GM19035 (cell line): Measurements from ENCODE around the gene STRN.
A peak's percentile ranks its signal among the peaks of the same experiment; 100 is the strongest.
"Not testable (repeated sequence)": the region's sequence is repeated elsewhere in the genome, so short reads cannot be mapped to it uniquely, and the experiment has no call there.

Experiments
- ATAC-seq: cut with Tn5 transposase; IDR thresholded peaks from one replicate; pipeline ENCODE4 v1.9.1; 2021; ENCODE audit not compliant: unreplicated experiment

STRN gene

GRCh38 chr2:36915627-36916026 is 50.7 kb downstream of the STRN start:
- ATAC-seq = no peak

DNA sequence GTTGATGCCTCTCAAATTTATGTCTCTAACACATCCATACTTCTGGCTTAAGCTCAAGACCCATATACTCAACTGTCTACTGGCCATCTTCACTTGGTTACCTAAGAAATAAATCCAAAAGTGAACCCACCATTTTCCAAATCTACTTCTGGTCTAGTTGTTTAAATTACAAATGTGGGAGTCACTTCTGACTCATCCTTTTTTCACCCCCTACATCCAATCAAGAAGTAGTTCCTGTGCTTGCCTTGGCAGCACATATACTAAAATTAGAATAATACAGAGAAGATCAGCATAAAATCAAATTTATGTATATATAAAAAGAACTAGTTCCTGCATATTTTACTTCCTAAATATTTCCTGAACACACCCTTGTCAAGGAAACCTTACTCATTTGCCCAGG is 53.6 kb downstream of the STRN start:
- ATAC-seq = no peak

DNA sequence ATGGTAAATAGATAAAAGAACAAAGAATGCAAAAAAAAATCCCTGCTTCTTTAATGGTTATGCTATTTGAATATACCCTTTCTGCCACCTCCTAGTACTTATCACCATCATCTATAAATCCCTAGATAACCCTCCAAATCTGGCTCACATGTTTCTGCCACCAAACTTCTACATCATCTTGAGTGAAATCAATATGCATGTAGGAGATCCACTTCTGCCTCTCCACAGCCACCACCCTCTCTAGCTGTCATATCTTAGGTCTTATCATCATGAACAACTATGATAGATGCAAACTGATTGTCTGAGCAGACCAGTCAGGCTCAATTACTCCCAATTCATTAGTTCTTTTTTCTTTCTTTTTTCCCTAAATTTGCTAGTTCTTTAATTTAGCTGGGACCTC is 55.3 kb downstream of the STRN start:
- no peak for ATAC-seq

DNA sequence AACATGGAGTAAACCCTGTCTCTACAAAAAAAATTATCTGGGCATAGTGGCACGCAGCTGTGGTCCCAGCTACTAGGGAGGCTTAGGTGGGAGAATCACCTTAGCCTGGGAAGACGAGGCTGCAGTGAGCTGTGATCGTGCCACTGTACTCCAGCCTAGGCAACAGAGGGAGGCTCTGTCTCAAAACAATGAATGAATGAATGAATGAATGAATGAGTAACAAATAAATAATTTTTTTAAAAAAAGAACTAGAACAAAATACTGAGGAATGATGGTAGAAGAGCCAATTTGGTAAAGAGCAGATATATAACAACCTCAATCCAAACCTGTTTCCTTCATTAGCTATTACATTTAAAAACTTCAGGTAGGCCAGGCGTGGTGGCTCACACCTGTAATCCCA is 60.1 kb downstream of the STRN start:
- no peak for ATAC-seq

DNA sequence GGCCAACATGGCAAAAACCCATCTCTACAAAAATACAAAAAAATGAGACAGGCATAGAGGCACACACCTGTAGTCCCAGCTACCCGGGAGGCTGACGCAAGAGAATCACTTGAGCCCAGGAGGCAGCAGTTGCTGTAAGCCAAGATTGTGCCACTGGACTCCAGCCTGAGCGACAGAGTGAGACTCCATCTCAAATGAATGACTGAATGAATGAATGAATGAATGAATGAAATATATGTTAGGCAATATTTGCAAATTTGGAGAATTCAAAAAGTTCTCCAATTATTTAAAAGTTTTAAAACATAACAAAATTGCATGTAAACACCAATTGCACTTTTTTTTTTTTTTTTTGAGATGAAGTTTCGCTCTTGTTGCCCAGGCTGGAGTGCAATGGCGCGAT is 61.7 kb downstream of the STRN start:
- no peak for ATAC-seq

DNA sequence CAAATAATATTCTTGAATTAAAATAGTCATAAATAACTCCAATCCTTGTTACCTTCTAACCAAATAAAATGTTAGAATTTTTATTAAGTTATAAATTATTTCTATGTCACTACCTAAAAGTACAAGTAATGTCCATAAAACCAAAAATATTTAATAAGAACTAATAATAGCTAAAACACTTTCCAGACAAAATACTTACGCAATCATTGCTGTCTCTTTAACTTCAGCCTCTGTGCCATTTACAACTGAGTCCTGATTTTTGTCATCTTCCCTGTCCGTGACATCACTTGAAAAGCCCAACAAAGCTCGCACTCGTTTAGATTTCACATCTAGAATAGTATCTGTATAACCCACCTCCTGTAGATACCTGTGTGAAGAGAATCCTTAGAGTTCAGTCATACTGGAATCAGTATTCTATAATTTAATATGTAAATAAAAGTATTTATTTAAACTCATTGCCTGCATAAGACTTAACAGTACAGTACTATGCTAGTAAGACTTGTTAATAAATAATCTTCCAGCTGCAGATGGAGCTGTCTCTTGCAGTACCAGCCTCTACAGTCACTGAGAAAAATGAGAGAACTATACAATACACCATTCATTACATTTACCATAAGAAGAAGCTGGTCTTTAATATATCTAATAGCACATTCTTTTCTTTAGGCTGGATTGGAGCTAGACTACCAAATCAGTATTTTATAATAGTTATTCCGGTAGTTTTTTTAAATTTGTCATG is 63.8 kb downstream of the STRN start:
- no peak for ATAC-seq

DNA sequence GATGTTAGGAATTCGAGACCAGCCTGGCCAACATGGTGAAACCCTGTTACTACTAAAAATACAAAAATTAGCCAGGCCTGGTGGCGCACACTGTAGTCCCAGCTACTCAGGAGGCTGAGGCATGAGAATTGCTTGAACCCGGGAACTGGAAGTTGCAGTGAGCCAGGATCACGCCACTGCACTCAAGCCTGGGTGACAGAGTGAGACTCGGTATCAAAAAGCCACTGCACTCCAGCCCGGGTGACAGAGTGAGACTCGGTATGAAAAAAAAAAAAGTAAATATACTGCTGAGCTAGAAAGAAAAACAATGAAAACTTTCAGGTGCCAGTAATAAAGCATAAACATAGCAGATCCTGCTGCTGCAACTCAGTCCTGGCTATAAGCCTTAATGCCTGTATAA is 73.5 kb downstream of the STRN start:
- no peak for ATAC-seq

- ATAC-seq = no peak
Observed at GRCh38 chr2:36889795-36890194, 76.5 kb downstream of the STRN start.

GRCh38 chr2:36887095-36887494 is 79.2 kb downstream of the STRN start:
- ATAC-seq = not testable (repeated sequence)

DNA sequence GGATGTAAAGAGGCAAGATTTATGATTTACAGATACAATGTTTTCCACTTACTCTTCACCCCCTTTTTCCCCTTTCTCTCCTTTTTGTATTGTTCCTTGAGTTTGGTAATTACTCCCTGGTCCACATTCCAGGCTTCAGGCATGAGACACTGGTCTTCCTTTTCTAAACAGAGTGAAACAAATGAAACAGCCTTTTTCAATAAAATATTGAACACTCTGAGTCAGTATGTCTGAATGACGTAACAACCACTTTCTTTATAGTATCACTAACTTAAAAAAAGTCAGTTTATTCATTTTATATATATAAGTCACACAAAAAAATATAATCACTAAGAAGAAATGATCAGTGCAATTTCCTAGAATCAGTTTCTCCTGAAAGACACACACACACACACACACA is 79.7 kb downstream of the STRN start:
- ATAC-seq = no peak

GRCh38 chr2:36885605-36886004 is 80.7 kb downstream of the STRN start:
- no peak for ATAC-seq

- no peak for ATAC-seq
Observed at GRCh38 chr2:36882532-36882931, 83.8 kb downstream of the STRN start.

- ATAC-seq = no peak
Observed at GRCh38 chr2:36881816-36882215, 84.5 kb downstream of the STRN start.

DNA sequence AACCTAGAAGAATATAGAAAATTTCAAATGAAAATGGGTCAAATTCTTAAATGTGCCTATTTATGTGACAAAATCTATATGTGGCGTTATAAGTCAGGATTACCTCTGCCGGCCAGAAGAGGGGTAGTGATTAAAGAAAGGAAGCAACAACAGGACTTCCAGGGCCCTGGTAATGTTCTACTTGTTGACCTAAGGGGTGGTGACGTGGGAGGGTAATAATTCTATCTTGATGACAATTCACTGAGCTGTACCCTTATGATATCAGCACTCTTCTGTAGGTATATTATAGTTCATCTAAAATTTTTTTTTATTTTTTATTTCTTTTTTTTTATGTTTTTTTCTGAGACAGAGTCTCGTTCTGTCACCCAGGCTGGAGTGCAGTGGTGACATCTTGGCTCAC is 87.9 kb downstream of the STRN start:
- ATAC-seq = no peak

GRCh38 chr2:36871068-36871707 is 95.1 kb downstream of the STRN start:
- no peak for ATAC-seq

GRCh38 chr2:36869606-36870005 is 96.7 kb downstream of the STRN start:
- ATAC-seq = no peak

DNA sequence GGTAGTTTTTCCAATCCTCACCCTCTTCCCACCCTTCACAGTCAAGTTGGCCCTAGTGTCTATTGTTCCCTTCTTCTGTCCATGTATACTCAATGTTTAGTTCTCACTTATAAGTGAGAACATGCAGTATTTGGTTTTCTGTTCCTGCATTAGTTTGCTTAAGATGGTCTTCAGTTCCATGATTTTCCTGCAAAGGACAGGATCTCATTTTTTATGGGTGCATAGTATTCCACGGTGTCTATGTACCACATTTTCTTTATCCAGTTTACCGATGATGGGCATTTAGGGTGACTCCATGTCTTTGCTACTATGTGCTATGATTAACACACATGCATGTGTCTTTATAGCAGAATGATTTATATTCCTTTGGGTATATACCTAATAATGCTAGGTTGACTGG is 104.4 kb downstream of the STRN start:
- no peak for ATAC-seq

- no peak for ATAC-seq
Observed at GRCh38 chr2:36859366-36859792, 107.0 kb downstream of the STRN start.

DNA sequence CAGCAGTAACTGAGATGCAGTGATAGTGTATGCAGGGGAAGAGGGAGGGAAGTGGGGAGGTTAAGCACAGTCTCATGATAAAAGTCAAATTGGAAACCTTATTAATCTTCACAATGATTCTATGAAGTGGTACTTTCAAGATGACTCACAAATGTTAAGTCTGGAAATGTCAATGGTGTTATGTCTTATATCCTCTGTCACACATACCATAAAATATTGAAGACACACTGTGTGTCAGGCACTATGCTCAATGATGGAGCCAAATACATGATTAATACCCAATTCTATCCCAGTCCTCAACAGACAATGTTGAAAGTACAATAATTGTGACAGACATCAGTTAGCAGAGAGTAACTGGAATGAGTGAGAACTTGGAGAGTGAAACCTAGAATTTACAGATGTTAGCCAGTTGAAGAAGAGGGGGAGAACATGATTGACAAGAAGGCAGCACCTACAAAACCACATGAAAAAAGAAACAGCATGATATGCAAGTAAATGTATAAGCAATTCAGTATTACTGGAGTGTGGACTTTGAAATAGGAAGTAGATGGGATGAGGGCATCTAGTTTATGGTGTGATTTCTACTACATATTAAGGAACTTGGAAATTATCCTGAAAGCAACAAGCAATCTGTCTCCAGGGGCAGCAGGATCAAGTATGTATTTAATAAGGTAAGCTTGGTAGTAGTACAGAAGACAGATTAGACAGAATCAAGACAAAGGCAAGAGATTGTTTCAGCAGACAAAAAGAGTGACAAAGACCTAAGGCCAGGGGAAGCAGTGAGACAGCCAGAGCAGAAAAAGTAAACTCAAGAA is 107.6 kb downstream of the STRN start:
- peak; percentile 58 for ATAC-seq

- ATAC-seq = no peak
Observed at GRCh38 chr2:36857713-36858112, 108.6 kb downstream of the STRN start.

DNA sequence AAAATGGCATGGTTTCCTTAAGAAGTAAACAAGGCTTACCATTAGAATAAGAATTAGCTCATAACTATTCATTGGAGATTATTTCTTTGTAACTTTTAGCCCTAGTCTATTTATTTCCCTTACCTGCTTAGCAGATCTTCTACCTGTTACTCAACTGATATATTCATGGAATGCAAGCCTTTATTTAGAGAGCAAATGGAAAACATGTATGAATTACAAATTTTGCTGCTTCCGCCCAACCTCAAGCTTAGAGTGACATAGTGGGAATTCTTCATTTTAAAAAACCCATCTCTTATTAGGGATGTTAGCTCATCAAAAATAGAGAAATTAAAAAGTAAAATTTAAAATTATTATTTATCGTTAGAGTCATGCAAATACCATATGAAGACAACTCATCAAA is 110.9 kb downstream of the STRN start:
- no peak for ATAC-seq

DNA sequence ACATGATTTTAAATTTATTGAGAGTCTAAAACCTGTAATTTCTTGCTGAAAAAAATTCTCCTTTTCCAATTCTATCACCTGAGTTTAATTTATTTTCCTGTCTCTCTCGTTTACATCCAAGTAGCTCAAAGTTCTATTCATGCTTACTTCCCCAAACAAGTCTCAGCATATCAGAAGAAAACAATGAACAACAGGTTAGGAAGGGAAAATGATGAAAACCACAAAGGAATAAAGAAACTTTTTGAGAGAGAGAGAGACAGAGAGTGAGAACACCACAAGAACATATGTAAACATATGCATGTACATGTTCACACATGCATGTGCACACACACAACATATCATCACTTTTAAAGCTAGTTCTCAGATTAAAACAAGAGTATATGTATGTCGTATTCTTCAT is 112.1 kb downstream of the STRN start:
- ATAC-seq = no peak
